Upper lobe of right lung (tissue), 1 donor: ENCODE data around the gene TLR4. TPM values are rescaled to one million over a fixed set of nuclear protein-coding genes. Genes with fewer than 3 reads are reported as not detected.
A peak's percentile ranks its signal among the peaks of the same experiment; 100 is the strongest.

Experiments used
- ATAC-seq: fragments of 200-7000 bp; cut with Tn5 transposase; one replicate; pipeline ENCODE4 v1.9.1; 2020; ENCODE audit warnings: mild to moderate bottlenecking, moderate library complexity
- DNase-seq: peaks from one replicate; pipeline ENCODE4 v3.0.0-alpha.2; 2020
- H3K27ac ChIP-seq: fragments of 200-600 bp; one replicate; pipeline ENCODE4 v1.8.0; 2022
- H3K27me3 ChIP-seq: fragments of 200-600 bp; one replicate; pipeline ENCODE4 v1.8.0; 2022; ENCODE audit warnings: mild to moderate bottlenecking
- H3K36me3 ChIP-seq: fragments of 200-600 bp; one replicate; pipeline ENCODE4 v1.8.0; 2022
- H3K4me1 ChIP-seq: fragments of 200-600 bp; one replicate; pipeline ENCODE4 v1.8.0; 2022
- H3K4me3 ChIP-seq: fragments of 200-600 bp; one replicate; pipeline ENCODE4 v1.8.0; 2022; ENCODE audit warnings: mild to moderate bottlenecking
- H3K9me3 ChIP-seq: fragments of 200-600 bp; one replicate; pipeline ENCODE4 v1.8.0; 2022
- CTCF ChIP-seq: fragments of 200-600 bp; IDR thresholded peaks from one replicate; pipeline ENCODE4 v1.8.0; 2022; ENCODE audit warnings: antibody characterized with exemption
- intact Hi-C: fragments of 100-400 bp; cut with DNase I; formaldehyde crosslinking; loops from one replicate; pipeline ENCODE4 v1.11.0; 2022
- total RNA-seq: library from RNA; stranded (reverse); fragmentation: NEBNext Ultra II Directional; extraction: Animal tissue kit (Norgen Biotek cat#: 25700); gene quantifications from one replicate; pipeline ENCODE4 v1.2.1, GENCODE V29; 2021
- donor health status: DM: no; HTN: yes; CAD: no; lungs with severe emphysema.

The TLR4 gene
- total RNA-seq, 1 donor from 2014 or later = 45.9 TPM

- intact Hi-C loops = no loop called here
- no peaks in the 10 kb centered on the region for H3K27me3 ChIP-seq
- H3K4me1 ChIP-seq = no peaks in the 10 kb centered on the region
- ATAC-seq = no peak
- no peaks in the 10 kb centered on the region for H3K9me3 ChIP-seq
- no peak for TF ChIP-seq CTCF
- H3K36me3 ChIP-seq = no peaks in the 10 kb centered on the region
- H3K4me3 ChIP-seq = no peak overlapping the region
- H3K27ac ChIP-seq = no peak overlapping the region
- no peak for DNase-seq
Measured at GRCh38 chr9:117744369-117744768, 40.2 kb downstream of the TLR4 start.

- H3K27me3 ChIP-seq = no peaks in the 10 kb centered on the region
- ATAC-seq = peak; percentile 60
- H3K4me1 ChIP-seq = no peaks in the 10 kb centered on the region
- H3K9me3 ChIP-seq = no peaks in the 10 kb centered on the region
- DNase-seq = peak; percentile 60
- no peaks in the 10 kb centered on the region for H3K36me3 ChIP-seq
- intact Hi-C loops = no loop called here
- TF ChIP-seq CTCF = no peak
- no peak overlapping the region for H3K27ac ChIP-seq
- H3K4me3 ChIP-seq = peak overlapping the region; percentile 28
Measured at GRCh38 chr9:117744856-117745389, 40.7 kb downstream of the TLR4 start.

- no peaks in the 10 kb centered on the region for H3K27me3 ChIP-seq
- ATAC-seq = no peak
- intact Hi-C loops = no loop called here
- no peaks in the 10 kb centered on the region for H3K9me3 ChIP-seq
- no peak overlapping the region for H3K4me3 ChIP-seq
- no peak for TF ChIP-seq CTCF
- no peak for DNase-seq
- H3K4me1 ChIP-seq = no peaks in the 10 kb centered on the region
- no peaks in the 10 kb centered on the region for H3K36me3 ChIP-seq
- H3K27ac ChIP-seq = no peak overlapping the region
Measured at GRCh38 chr9:117745598-117745997, 41.4 kb downstream of the TLR4 start.

GRCh38 chr9:117746263-117746662 is 42.1 kb downstream of the TLR4 start:
- H3K27ac ChIP-seq = no peak overlapping the region
- TF ChIP-seq CTCF = no peak
- ATAC-seq (no peak), DNase-seq (no peak)
- intact Hi-C loops = no loop called here
- no peaks in the 10 kb centered on the region for H3K4me1 ChIP-seq
- no peaks in the 10 kb centered on the region for H3K36me3 ChIP-seq
- no peaks in the 10 kb centered on the region for H3K27me3 ChIP-seq
- H3K4me3 ChIP-seq = no peak overlapping the region
- no peaks in the 10 kb centered on the region for H3K9me3 ChIP-seq

GRCh38 chr9:117747386-117747970 is 43.3 kb downstream of the TLR4 start:
- no peaks in the 10 kb centered on the region for H3K9me3 ChIP-seq
- intact Hi-C loops = no loop called here

More at GRCh38 chr9:117747386-117747970, 43.3 kb downstream of the TLR4 start:
- H3K36me3 ChIP-seq = no peaks in the 10 kb centered on the region
- no peak for TF ChIP-seq CTCF
- H3K27me3 ChIP-seq = no peaks in the 10 kb centered on the region
- no peaks in the 10 kb centered on the region for H3K4me1 ChIP-seq
- H3K4me3 ChIP-seq = no peak overlapping the region
- ATAC-seq = no peak
- H3K27ac ChIP-seq = no peak overlapping the region
- no peak for DNase-seq
